ENCODE results near the gene CRB3.

- no peak for TF ChIP-seq CTCF (IDR thresholded peaks at IDR 0.05)
- TF ChIP-seq POLR2A (IDR thresholded peaks at IDR 0.05), result no peak
Measured at GRCh38 chr19:6498294-6499036, 34.4 kb downstream of the CRB3 start.

All from testis (tissue), 2 donors.